ENCODE measurements around the gene HPCAL4. TPM values are rescaled to one million over a fixed set of nuclear protein-coding genes. Genes with fewer than 3 reads are reported as not detected.

The HPCAL4 gene
- total RNA-seq, 2 donors from 2014 or later = not detected

- H3K4me1 ChIP-seq (ENCODE audit: control insufficient read depth, insufficient read depth, low read length) = no peaks in the 10 kb centered on the region
- Mint-ChIP-seq H3K27me3 (ENCODE audit: insufficient read depth) (peaks cover 100% of the 10 kb centered on the region), H3K4me1 (no peaks in the 10 kb centered on the region), H3K36me3 (ENCODE audit: low read depth) (no peaks in the 10 kb centered on the region), H3K9me3 (peaks cover 1% of the 10 kb centered on the region), H3K27ac (no peak overlapping the region), H3K4me3 (no peak overlapping the region)
- H3K27me3 ChIP-seq (ENCODE audit: control insufficient read depth, insufficient read depth, low read length, poor library complexity, severe bottlenecking) = peaks cover 97% of the 10 kb centered on the region
- no peaks in the 10 kb centered on the region for H3K9me3 ChIP-seq (ENCODE audit: control insufficient read depth, low read length)
- H3K4me3 ChIP-seq (ENCODE audit: low read length) = no peak overlapping the region
- H3K9ac ChIP-seq (ENCODE audit: extremely low read depth, low read length, poor library complexity, severe bottlenecking) = no peak overlapping the region
- TF ChIP-seq CTCF (conservative IDR thresholded peaks at IDR 0.05) = no peak
- no peak overlapping the region for H3K27ac ChIP-seq (ENCODE audit: low read depth, low read length)
- no peaks in the 10 kb centered on the region for H3K36me3 ChIP-seq (ENCODE audit: control insufficient read depth, insufficient read depth, low read length)
- no peak for DNase-seq
Measured at GRCh38 chr1:39689635-39690034, 1.6 kb downstream of the HPCAL4 start.

GRCh38 chr1:39689214-39689613, 2.0 kb downstream of the HPCAL4 start:
- Histone ChIP-seq H3K4me3 (ENCODE audit: low read length) (no peak overlapping the region), H3K27me3 (ENCODE audit: control insufficient read depth, insufficient read depth, low read length, poor library complexity, severe bottlenecking) (peaks cover 97% of the 10 kb centered on the region), H3K27ac (ENCODE audit: low read depth, low read length) (no peak overlapping the region), H3K4me1 (ENCODE audit: control insufficient read depth, insufficient read depth, low read length) (no peaks in the 10 kb centered on the region), H3K9me3 (ENCODE audit: control insufficient read depth, low read length) (no peaks in the 10 kb centered on the region), H3K36me3 (ENCODE audit: control insufficient read depth, insufficient read depth, low read length) (no peaks in the 10 kb centered on the region), H3K9ac (ENCODE audit: extremely low read depth, low read length, poor library complexity, severe bottlenecking) (no peak overlapping the region)
- no peak for TF ChIP-seq CTCF (conservative IDR thresholded peaks at IDR 0.05)
- Mint-ChIP-seq H3K36me3 (ENCODE audit: low read depth) (no peaks in the 10 kb centered on the region), H3K9me3 (peaks cover 3% of the 10 kb centered on the region), H3K4me1 (no peaks in the 10 kb centered on the region), H3K27me3 (ENCODE audit: insufficient read depth) (peaks cover 100% of the 10 kb centered on the region), H3K27ac (no peak overlapping the region), H3K4me3 (no peak overlapping the region)
- DNase-seq = no peak
- WGBS, 2 experiments (ENCODE audit: insufficient coverage in 1 of 2, insufficient read length in 1 of 2) = 30 to 77% methylated on average over 2 of the region's 2 CpGs

GRCh38 chr1:39688706-39689105, 2.5 kb downstream of the HPCAL4 start:
- Mint-ChIP-seq H3K27me3 (ENCODE audit: insufficient read depth) (peaks cover 99% of the 10 kb centered on the region), H3K4me3 (no peak overlapping the region)
- 51 to 64% methylated on average over 2 to 3 of the region's 3 CpGs for WGBS, 2 experiments (ENCODE audit: insufficient coverage in 1 of 2, insufficient read length in 1 of 2)

More at GRCh38 chr1:39688706-39689105, 2.5 kb downstream of the HPCAL4 start:
- TF ChIP-seq CTCF (conservative IDR thresholded peaks at IDR 0.05) = no peak
- Mint-ChIP-seq H3K27ac (no peak overlapping the region), H3K4me1 (no peaks in the 10 kb centered on the region), H3K9me3 (peaks cover 3% of the 10 kb centered on the region), H3K36me3 (ENCODE audit: low read depth) (no peaks in the 10 kb centered on the region)
- Histone ChIP-seq H3K36me3 (ENCODE audit: control insufficient read depth, insufficient read depth, low read length) (no peaks in the 10 kb centered on the region), H3K4me3 (ENCODE audit: low read length) (no peak overlapping the region), H3K27ac (ENCODE audit: low read depth, low read length) (no peak overlapping the region), H3K27me3 (ENCODE audit: control insufficient read depth, insufficient read depth, low read length, poor library complexity, severe bottlenecking) (peaks cover 96% of the 10 kb centered on the region), H3K9ac (ENCODE audit: extremely low read depth, low read length, poor library complexity, severe bottlenecking) (no peak overlapping the region), H3K9me3 (ENCODE audit: control insufficient read depth, low read length) (no peaks in the 10 kb centered on the region), H3K4me1 (ENCODE audit: control insufficient read depth, insufficient read depth, low read length) (no peaks in the 10 kb centered on the region)
- DNase-seq = no peak
